ENCODE data around the gene DPM2.

DPM2 gene

GRCh38 chr9:127950513-127951289 is 13.0 kb upstream of the DPM2 start:
- peak overlapping the region; percentile 7; the same call in 1 of the 2 replicates for H3K27ac ChIP-seq
- no peak for TF ChIP-seq CTCF (conservative IDR thresholded peaks at IDR 0.05)

- no peak overlapping the region for H3K27ac ChIP-seq
- TF ChIP-seq CTCF (conservative IDR thresholded peaks at IDR 0.05) = no peak
Observed at GRCh38 chr9:127949827-127950512, 12.3 kb upstream of the DPM2 start.

GRCh38 chr9:127947841-127948710 is 10.4 kb upstream of the DPM2 start:
- no peak for TF ChIP-seq CTCF (conservative IDR thresholded peaks at IDR 0.05)

GRCh38 chr9:127946728-127947127 is 9.1 kb upstream of the DPM2 start:
- TF ChIP-seq CTCF (conservative IDR thresholded peaks at IDR 0.05) = no peak
- H3K27ac ChIP-seq = peak overlapping the region; percentile 27

More at GRCh38 chr9:127947841-127948710, 10.4 kb upstream of the DPM2 start:
- peak overlapping the region; percentile 15; the same call in 1 of the 2 replicates for H3K27ac ChIP-seq

- H3K27ac ChIP-seq = peak overlapping the region; percentile 27
- no peak for TF ChIP-seq CTCF (conservative IDR thresholded peaks at IDR 0.05)
Observed at GRCh38 chr9:127945942-127946341, 8.3 kb upstream of the DPM2 start.

GRCh38 chr9:127945338-127945737 is 7.7 kb upstream of the DPM2 start:
- no peak for TF ChIP-seq CTCF (conservative IDR thresholded peaks at IDR 0.05)
- peak overlapping the region; percentile 27; the same call in 1 of the 2 replicates for H3K27ac ChIP-seq
